GM21360 (cell line): Measurements from ENCODE around the gene CERKL.

Experiments used
- ATAC-seq: cut with Tn5 transposase; IDR thresholded peaks from one replicate; pipeline ENCODE4 v1.9.1; 2021; ENCODE audit warnings: mild to moderate bottlenecking, moderate library complexity; ENCODE audit not compliant: unreplicated experiment

The CERKL gene

DNA sequence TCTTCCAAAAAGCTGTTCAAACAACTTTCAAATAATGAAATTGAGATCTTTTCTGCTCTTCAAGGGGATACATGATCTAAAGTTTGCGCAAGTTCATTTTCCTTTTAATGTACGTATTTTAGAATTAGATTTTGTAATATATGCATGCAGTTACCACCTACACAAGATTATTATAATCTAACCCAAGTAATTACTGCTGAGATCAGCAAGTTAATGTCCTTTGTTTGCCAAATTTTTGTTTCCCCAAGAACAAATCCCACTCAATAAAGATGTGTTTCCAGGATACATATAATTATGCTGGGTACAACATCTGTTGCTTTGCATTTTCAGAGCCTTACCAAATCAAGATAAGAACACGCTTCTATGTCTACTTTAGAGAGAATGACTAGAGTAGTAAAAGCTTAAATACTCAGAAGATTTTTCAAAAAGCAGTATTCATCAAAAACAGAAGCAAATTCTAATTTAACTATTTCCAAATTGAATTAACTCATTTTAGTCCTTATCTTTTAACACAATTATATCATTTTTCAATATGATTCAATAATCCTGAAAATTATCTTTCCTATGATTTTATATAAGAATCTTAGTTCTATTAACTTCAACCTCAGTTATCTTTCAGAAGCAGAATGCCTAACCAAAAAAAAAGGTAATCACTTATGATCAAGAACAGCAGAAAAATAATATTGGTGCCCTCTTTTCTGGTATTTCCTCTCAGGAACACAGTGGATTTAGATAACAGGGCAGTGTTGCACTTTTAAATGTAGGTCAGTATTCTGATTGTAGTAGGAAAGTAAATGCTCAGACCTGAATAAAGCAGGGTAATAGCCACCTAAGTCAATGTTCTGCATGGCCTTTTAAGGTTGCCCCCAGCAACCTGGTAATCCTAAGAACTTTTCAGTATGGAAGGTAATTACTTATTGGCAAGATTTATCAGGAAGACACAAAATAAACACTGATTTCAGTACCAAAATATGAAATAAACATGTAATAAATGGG, 28.0 kb downstream of the CERKL start:
- ATAC-seq = no peak

DNA sequence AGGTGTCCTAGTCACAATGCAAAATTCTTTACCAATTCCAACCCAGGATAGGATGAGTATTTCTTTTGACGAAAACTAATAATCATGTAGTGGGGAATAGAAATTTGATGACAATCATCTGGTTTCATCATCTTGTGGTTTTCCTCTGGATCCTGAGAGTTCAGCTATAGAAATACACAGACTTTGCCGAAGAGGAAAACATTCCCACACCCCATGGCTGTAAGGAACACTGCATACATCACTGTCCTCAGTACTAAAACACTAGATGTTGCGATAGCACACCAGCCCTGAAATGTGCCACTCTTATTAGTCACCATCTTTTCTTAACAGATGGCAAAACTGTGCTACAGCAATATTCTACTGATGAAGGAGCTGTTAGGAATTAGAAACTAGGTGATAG, 29.4 kb downstream of the CERKL start:
- ATAC-seq = no peak

GRCh38 chr2:181626671-181627070, 30.2 kb downstream of the CERKL start:
- no peak for ATAC-seq

- ATAC-seq = no peak
These were observed 33.7 kb downstream of the CERKL start for GRCh38 chr2:181623159-181623558.

- no peak for ATAC-seq
These were observed 35.0 kb downstream of the CERKL start for GRCh38 chr2:181621779-181622490.

GRCh38 chr2:181619516-181619915, 37.4 kb downstream of the CERKL start:
- no peak for ATAC-seq

DNA sequence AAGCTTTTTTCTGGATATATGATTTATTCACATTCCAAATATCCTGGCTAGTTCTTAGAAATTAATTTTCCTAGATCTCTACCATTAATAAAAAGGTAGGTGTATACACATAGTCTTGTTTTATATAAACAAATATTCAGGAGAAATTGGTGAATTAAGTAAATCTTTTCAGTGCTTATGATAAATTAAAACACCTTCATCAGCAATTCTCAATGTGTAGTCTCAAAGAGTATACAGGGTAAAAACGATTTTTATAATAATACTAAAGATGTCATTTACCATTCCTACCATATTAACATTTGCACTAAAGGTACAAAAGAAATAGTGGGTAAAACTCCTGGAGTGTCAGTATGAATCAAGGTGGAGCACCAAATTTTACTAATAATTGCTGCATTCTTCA, 40.2 kb downstream of the CERKL start:
- ATAC-seq = no peak

DNA sequence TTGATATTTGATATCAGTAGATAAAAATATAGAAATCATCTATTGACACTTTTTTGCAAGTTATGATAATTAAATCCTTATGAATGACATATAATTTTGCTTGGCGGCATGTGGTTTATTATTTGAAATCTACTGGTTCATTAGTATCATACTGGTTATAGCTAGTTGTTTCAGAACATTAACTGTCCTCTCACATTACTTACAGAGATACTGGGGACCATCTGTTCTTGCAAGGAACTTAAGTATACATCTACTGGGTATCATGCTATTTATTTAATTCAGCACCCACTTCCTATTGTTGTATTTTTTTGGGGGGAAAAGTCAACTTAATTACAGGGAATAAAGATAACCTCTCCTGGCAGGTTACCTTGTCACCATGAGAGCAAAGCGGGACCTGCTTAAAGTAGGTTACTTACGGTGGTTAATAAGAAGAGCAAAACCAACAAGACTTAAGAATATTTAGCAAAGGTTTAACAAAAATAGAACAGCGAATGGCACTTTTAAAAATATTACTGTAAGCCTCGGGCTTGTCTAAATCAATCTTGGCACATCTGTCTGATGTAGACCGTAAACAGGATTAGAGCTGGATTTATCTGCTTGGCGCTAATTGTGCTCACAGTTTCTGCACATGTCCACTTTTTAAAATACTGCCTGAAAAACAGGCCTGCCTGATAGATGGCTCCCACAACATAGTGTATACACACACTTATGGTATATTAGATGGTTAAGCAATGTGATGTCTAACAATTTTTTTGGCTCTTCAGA, 41.8 kb downstream of the CERKL start:
- no peak for ATAC-seq

DNA sequence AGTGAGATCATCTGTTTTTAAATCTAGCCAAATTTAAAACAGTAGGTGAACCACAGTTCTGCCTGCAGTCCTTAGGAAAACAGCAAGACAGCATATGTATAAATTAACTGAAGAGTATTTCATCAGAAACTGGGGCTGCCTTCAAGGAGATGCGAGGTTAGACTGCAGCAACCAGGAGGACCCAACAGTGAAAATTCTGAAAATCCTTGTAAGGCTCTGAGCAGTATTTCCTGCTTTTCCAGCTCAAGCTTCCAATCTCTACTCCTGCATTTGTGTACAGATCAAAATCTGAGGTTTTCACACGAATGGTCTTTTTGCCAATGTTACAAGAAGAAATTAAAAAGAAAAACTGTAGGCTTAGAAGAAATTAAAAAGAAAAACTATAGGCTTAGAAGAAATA, 43.7 kb downstream of the CERKL start:
- ATAC-seq = no peak

- ATAC-seq = no peak
These were observed 49.0 kb downstream of the CERKL start for GRCh38 chr2:181607629-181608590.

DNA sequence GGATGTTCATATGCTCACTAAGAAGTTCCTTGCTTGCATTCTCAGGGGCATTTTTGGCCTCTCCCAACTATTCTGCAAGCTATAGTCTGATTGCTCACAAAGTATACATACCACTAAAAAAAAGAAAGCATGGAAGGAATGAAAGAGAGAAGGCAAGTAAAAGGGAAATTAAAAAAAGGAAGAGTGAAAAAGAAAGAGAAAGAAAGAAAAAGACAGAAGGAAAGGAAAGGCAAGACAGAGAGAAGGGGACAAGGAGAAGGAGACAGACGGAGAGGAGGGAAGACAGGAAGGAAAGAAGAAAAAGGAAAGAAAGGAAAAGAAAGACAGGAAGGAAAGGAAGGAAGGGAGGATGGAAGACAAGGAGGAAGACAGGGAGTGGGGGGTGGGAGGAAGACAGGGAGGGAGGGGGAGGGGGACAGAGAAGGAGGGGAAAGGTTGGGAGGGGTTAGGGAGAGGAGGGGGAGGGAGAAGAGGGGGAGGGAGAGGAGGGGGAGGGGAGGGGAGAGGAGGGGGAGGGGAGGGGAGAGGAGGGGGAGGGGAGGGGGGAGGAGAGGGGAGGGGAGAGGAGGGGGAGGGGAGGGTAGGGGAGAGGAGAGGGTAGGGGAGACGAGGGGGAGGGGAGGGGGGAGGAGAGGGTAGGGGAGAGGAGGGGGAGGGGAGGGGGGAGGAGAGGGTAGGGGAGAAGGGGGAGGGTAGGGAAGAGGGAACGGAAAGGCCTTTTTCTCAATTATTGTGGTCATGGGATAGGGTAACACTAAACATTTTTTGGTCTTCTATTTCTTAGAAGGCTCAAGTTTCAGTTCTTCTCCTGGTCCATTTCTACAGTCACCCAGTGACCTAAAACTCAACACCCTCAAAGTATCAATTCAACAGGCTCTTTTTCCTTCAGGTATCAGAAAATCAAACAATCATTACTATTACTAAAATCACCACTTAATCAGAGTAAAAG, 50.7 kb downstream of the CERKL start:
- ATAC-seq = no peak

- no peak for ATAC-seq
These were observed 54.9 kb downstream of the CERKL start for GRCh38 chr2:181602017-181602416.

- no peak for ATAC-seq
These were observed 60.3 kb downstream of the CERKL start for GRCh38 chr2:181596556-181596955.

- ATAC-seq = no peak
These were observed 62.6 kb downstream of the CERKL start for GRCh38 chr2:181594322-181594721.

- no peak for ATAC-seq
These were observed 67.1 kb downstream of the CERKL start for GRCh38 chr2:181589779-181590178.

GRCh38 chr2:181588546-181588945, 68.4 kb downstream of the CERKL start:
- ATAC-seq = no peak

- ATAC-seq = peak; percentile 94
These were observed 70.3 kb downstream of the CERKL start for GRCh38 chr2:181586569-181587081.

- ATAC-seq = no peak
These were observed 71.2 kb downstream of the CERKL start for GRCh38 chr2:181585732-181586131.

GRCh38 chr2:181581534-181581933, 75.4 kb downstream of the CERKL start:
- no peak for ATAC-seq
